ENCODE data around the gene AQP3. TPM values are rescaled to one million over a fixed set of nuclear protein-coding genes. Genes with fewer than 3 reads are reported as not detected.
"Not testable (repeated sequence)": the region's sequence is repeated elsewhere in the genome, so short reads cannot be mapped to it uniquely, and the experiment has no call there.

The AQP3 gene
- total RNA-seq, 1 donor from 2014 or later = 868 TPM

DNA sequence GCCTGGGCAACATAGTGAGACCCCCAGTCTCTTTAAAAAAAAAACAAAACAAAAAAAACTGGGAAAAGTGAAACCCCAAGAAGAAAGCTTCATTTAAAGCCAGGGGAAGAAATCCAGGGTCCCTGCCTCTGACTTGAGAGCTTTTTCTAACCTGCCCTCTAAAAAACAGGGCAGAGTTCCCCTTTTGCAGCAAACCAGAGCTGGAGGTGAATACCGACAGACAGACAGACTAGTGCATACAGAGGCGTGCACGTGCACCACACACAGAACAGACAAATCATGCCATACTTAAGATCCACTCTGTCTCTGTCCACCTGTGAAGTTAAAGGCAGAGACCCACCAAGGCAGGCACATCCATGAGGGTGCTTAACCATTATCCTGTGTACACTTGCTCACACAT, 11.7 kb upstream of the AQP3 start:
- DNase-seq (ENCODE audit: extremely low spot score in 2 of 2) = no peak
- no peak overlapping the region for H3K27ac ChIP-seq
- TF ChIP-seq POLR2AphosphoS5 (IDR thresholded peaks at IDR 0.05; ENCODE audit: insufficient read depth in 1 of 2, low read depth in 1 of 2) (no peak), POLR2A (IDR thresholded peaks at IDR 0.05) (no peak)
- TF ChIP-seq, protein P1, sequence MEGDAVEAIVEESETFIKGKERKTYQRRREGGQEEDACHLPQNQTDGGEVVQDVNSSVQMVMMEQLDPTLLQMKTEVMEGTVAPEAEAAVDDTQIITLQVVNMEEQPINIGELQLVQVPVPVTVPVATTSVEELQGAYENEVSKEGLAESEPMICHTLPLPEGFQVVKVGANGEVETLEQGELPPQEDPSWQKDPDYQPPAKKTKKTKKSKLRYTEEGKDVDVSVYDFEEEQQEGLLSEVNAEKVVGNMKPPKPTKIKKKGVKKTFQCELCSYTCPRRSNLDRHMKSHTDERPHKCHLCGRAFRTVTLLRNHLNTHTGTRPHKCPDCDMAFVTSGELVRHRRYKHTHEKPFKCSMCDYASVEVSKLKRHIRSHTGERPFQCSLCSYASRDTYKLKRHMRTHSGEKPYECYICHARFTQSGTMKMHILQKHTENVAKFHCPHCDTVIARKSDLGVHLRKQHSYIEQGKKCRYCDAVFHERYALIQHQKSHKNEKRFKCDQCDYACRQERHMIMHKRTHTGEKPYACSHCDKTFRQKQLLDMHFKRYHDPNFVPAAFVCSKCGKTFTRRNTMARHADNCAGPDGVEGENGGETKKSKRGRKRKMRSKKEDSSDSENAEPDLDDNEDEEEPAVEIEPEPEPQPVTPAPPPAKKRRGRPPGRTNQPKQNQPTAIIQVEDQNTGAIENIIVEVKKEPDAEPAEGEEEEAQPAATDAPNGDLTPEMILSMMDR (IDR thresholded peaks at IDR 0.05) = no peak
- peaks cover 29% of the 10 kb centered on the region for H3K4me1 ChIP-seq
- no peaks in the 10 kb centered on the region for H3K9me3 ChIP-seq
- intact Hi-C loops (cut with DNase I) = no loop called here
- no peaks in the 10 kb centered on the region for H3K27me3 ChIP-seq
- peaks cover 0 to 21% of the 10 kb centered on the region in 2 donors for H3K36me3 ChIP-seq
- H3K4me3 ChIP-seq = no peak overlapping the region

DNA sequence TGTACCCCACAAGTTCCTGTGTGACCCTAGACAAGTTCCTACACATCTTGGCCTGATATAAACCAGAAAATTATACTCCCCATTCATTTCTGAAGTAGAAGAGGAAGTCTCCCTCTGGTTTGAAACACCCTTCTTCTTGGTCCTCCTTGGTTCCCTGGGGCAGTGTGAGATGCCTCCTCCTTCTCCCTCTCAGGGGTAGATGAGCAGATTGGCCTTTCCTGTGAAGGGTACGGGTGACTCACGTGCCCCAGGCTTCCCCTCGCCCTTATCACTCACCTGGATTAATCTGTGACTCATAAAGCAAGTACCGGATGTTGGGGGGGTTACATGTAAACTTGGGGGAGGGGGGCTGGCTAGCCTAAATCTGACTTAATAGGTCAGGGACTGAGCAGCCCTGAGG, 11.1 kb upstream of the AQP3 start:
- H3K9me3 ChIP-seq = no peaks in the 10 kb centered on the region
- H3K36me3 ChIP-seq = peaks cover 0 to 14% of the 10 kb centered on the region in 2 donors
- TF ChIP-seq POLR2AphosphoS5 (IDR thresholded peaks at IDR 0.05; ENCODE audit: insufficient read depth in 1 of 2, low read depth in 1 of 2) (no peak), POLR2A (IDR thresholded peaks at IDR 0.05) (no peak)
- TF ChIP-seq, protein P1 (IDR thresholded peaks at IDR 0.05) = no peak
- H3K4me1 ChIP-seq = peaks cover 29% of the 10 kb centered on the region
- intact Hi-C loops (cut with DNase I) = no loop called here
- H3K27me3 ChIP-seq = no peaks in the 10 kb centered on the region
- peak overlapping the region; percentile 20 for H3K27ac ChIP-seq
- no peak for DNase-seq (ENCODE audit: extremely low spot score in 2 of 2)
- no peak overlapping the region for H3K4me3 ChIP-seq

GRCh38 chr9:33455945-33456344, 8.6 kb upstream of the AQP3 start:
- Histone ChIP-seq H3K36me3 (no peaks in the 10 kb centered on the region), H3K4me3 (no peak overlapping the region), H3K4me1 (peaks cover 36% of the 10 kb centered on the region), H3K9me3 (no peaks in the 10 kb centered on the region), H3K27ac (no peak overlapping the region), H3K27me3 (no peaks in the 10 kb centered on the region)
- TF ChIP-seq, protein P1 (IDR thresholded peaks at IDR 0.05) = no peak
- TF ChIP-seq POLR2AphosphoS5 (IDR thresholded peaks at IDR 0.05; ENCODE audit: insufficient read depth in 1 of 2, low read depth in 1 of 2) = no peak
- no peak for TF ChIP-seq POLR2A (IDR thresholded peaks at IDR 0.05)
- no peak for DNase-seq (ENCODE audit: extremely low spot score in 2 of 2)
- intact Hi-C loops (cut with DNase I) = no loop called here

- H3K9me3 ChIP-seq; H3K27me3 ChIP-seq; H3K36me3 ChIP-seq; H3K27ac ChIP-seq; H3K4me3 ChIP-seq; intact Hi-C loops (cut with DNase I); DNase-seq (ENCODE audit: extremely low spot score in 2 of 2): not testable (repeated sequence)
- peaks cover 33% of the 10 kb centered on the region for H3K4me1 ChIP-seq
Measured at GRCh38 chr9:33455456-33455855, 8.1 kb upstream of the AQP3 start.

DNA sequence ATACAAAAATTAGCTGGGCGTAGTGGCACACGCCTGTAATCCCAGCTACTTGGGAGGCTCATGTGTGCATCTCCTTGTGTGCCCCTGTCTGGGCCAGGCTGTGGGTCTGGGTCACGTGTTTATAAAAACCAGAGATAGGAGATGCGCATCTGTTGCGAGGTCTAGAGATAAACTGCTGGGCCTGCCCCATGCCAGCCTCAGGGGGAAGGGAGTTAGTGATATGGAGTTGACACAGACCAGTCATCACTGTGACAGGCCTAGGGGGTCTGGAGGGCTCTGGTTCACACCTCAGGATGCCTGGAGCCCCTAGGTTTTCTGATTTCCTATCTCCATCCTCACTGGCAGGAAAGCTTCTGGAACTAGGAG, 7.3 kb upstream of the AQP3 start:
- H3K4me3 ChIP-seq; H3K9me3 ChIP-seq; H3K27me3 ChIP-seq; intact Hi-C loops (cut with DNase I); H3K36me3 ChIP-seq; DNase-seq (ENCODE audit: extremely low spot score in 2 of 2); H3K27ac ChIP-seq: not testable (repeated sequence)
- peaks cover 26% of the 10 kb centered on the region for H3K4me1 ChIP-seq

- Histone ChIP-seq H3K4me3 (no peak overlapping the region), H3K27ac (no peak overlapping the region), H3K9me3 (no peaks in the 10 kb centered on the region), H3K4me1 (peaks cover 21% of the 10 kb centered on the region), H3K36me3 (no peaks in the 10 kb centered on the region), H3K27me3 (no peaks in the 10 kb centered on the region)
- TF ChIP-seq, protein P1 (IDR thresholded peaks at IDR 0.05) = no peak
- TF ChIP-seq POLR2A (IDR thresholded peaks at IDR 0.05) = no peak
- no peak for TF ChIP-seq POLR2AphosphoS5 (IDR thresholded peaks at IDR 0.05; ENCODE audit: insufficient read depth in 1 of 2, low read depth in 1 of 2)
- DNase-seq (ENCODE audit: extremely low spot score in 2 of 2) = no peak
- intact Hi-C loops (cut with DNase I) = no loop called here
Measured at GRCh38 chr9:33453999-33454660, 6.7 kb upstream of the AQP3 start.
